Natural killer cell (primary cell): Measurements from ENCODE around the gene EPS15. TPM values are rescaled to one million over a fixed set of nuclear protein-coding genes. Genes with fewer than 3 reads are reported as not detected.
"Not testable (repeated sequence)": the region's sequence is repeated elsewhere in the genome, so short reads cannot be mapped to it uniquely, and the experiment has no call there.

Experiments
- ATAC-seq, 3 donors: fragments of 150-1000 bp in 2 of 3; fragments of 200-7000 bp in 1 of 3; cut with Tn5 transposase; 1 replicate in 1 of 3; 2 replicates in 2 of 3; pipeline ENCODE4 v1.10.0; 2021; ENCODE audit warnings: mild to moderate bottlenecking in 2 of 3, moderate library complexity in 2 of 3
- DNase-seq, 2 donors: peaks; one replicate each; pipeline versions ENCODE4 v3.0.0 to v3.0.0-alpha.2; 2013 to 2021; ENCODE audit warnings: mixed read lengths in 1 of 2
- H3K27ac ChIP-seq: one replicate; pipeline ENCODE4 v1.5.1; 2013; ENCODE audit warnings: mild to moderate bottlenecking, low read length
- H3K27me3 ChIP-seq: one replicate; pipeline ENCODE4 v1.6.1; 2013; ENCODE audit warnings: low read length; ENCODE audit not compliant: control insufficient read depth, insufficient read depth
- H3K36me3 ChIP-seq: one replicate; pipeline ENCODE4 v1.6.1; 2013; ENCODE audit warnings: low read length; ENCODE audit not compliant: control insufficient read depth, insufficient read depth
- H3K4me1 ChIP-seq: one replicate; pipeline ENCODE4 v1.6.1; 2013; ENCODE audit warnings: low read length; ENCODE audit not compliant: control insufficient read depth, insufficient read depth
- H3K4me3 ChIP-seq: one replicate; pipeline ENCODE4 v1.5.1; 2013; ENCODE audit warnings: low read length
- H3K9me3 ChIP-seq: one replicate; pipeline ENCODE4 v1.6.1; 2013; ENCODE audit warnings: low read length; ENCODE audit not compliant: control insufficient read depth, insufficient read depth
- H3K27ac Mint-ChIP-seq, 2 donors: one replicate each; pipeline ENCODE4 v1.8.0; 2022; ENCODE audit warnings: mild to moderate bottlenecking in 2 of 2, mixed read lengths in 2 of 2, moderate library complexity in 1 of 2
- H3K27me3 Mint-ChIP-seq, 2 donors: one replicate each; pipeline ENCODE4 v1.8.0; 2022; ENCODE audit warnings: low read depth in 2 of 2, mixed read lengths in 2 of 2
- H3K36me3 Mint-ChIP-seq: one replicate; pipeline ENCODE4 v1.8.0; 2022; ENCODE audit warnings: mixed read lengths
- H3K4me1 Mint-ChIP-seq, 2 donors: one replicate each; pipeline ENCODE4 v1.8.0; 2022; ENCODE audit warnings: mixed read lengths in 2 of 2
- H3K4me3 Mint-ChIP-seq: one replicate; pipeline ENCODE4 v1.8.0; 2022; ENCODE audit warnings: mild to moderate bottlenecking, moderate library complexity, mixed read lengths
- H3K9me3 Mint-ChIP-seq, 2 donors: one replicate each; pipeline ENCODE4 v1.8.0; 2022; ENCODE audit warnings: mixed read lengths in 2 of 2
- WGBS: methylation state at CpG from one replicate; pipeline ENCODE4 v1.1.7; 2013; ENCODE audit warnings: missing lambda C conversion rate; ENCODE audit not compliant: insufficient coverage; 5-methylcytosine and 5-hydroxymethylcytosine counted together
- intact Hi-C: fragments of 100-400 bp; cut with micrococcal nuclease; formaldehyde crosslinking; loops from one replicate; pipeline ENCODE4 v1.14.2; 2022
- total RNA-seq, 4 donors: library from RNA; stranded (reverse); fragments of 120-200 nt in 1 of 4; gene quantifications; one replicate each; pipeline versions ENCODE4 v1.2.3 to v1.2.4, GENCODE V29; 2013 to 2022
- TF ChIP-seq, protein P1 (sequence below): fragments of 200-600 bp; IDR thresholded peaks from one replicate; pipeline ENCODE4 v1.8.0; 2022; ENCODE audit warnings: antibody characterized with exemption

EPS15 gene
- total RNA-seq, 3 donors from 2014 or later (not counting 1 experiment from before 2014, with no cell fraction given), result 92.7 to 127 (median 93.5) TPM

GRCh38 chr1:51506537-51506936 lies 12.5 kb downstream of the EPS15 start:
- H3K36me3 Mint-ChIP-seq, result no peaks in the 10 kb centered on the region
- H3K4me1 ChIP-seq, result peaks cover 9% of the 10 kb centered on the region
- H3K27ac Mint-ChIP-seq, result peak overlapping the region; percentile 43 to 60
- 25% methylated on average over 1 of the region's 3 CpGs for whole genome bisulfite sequencing
- H3K4me3 Mint-ChIP-seq, result no peak overlapping the region
- H3K9me3 Mint-ChIP-seq, result no peaks in the 10 kb centered on the region
- intact Hi-C loops, result no loop called here
- peak in 1 of 2 donors; percentile 26 for DNase-seq
- peaks cover 38 to 54% of the 10 kb centered on the region in 2 donors for H3K4me1 Mint-ChIP-seq
- H3K27ac ChIP-seq, result no peak overlapping the region
- H3K36me3 ChIP-seq, result peaks cover 2% of the 10 kb centered on the region
- no peak for ATAC-seq
- no peaks in the 10 kb centered on the region for H3K27me3 ChIP-seq
- no peak overlapping the region for H3K4me3 ChIP-seq
- no peaks in the 10 kb centered on the region for H3K9me3 ChIP-seq
- H3K27me3 Mint-ChIP-seq, result no peaks in the 10 kb centered on the region
- TF ChIP-seq, protein P1, sequence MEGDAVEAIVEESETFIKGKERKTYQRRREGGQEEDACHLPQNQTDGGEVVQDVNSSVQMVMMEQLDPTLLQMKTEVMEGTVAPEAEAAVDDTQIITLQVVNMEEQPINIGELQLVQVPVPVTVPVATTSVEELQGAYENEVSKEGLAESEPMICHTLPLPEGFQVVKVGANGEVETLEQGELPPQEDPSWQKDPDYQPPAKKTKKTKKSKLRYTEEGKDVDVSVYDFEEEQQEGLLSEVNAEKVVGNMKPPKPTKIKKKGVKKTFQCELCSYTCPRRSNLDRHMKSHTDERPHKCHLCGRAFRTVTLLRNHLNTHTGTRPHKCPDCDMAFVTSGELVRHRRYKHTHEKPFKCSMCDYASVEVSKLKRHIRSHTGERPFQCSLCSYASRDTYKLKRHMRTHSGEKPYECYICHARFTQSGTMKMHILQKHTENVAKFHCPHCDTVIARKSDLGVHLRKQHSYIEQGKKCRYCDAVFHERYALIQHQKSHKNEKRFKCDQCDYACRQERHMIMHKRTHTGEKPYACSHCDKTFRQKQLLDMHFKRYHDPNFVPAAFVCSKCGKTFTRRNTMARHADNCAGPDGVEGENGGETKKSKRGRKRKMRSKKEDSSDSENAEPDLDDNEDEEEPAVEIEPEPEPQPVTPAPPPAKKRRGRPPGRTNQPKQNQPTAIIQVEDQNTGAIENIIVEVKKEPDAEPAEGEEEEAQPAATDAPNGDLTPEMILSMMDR, result no peak

DNA sequence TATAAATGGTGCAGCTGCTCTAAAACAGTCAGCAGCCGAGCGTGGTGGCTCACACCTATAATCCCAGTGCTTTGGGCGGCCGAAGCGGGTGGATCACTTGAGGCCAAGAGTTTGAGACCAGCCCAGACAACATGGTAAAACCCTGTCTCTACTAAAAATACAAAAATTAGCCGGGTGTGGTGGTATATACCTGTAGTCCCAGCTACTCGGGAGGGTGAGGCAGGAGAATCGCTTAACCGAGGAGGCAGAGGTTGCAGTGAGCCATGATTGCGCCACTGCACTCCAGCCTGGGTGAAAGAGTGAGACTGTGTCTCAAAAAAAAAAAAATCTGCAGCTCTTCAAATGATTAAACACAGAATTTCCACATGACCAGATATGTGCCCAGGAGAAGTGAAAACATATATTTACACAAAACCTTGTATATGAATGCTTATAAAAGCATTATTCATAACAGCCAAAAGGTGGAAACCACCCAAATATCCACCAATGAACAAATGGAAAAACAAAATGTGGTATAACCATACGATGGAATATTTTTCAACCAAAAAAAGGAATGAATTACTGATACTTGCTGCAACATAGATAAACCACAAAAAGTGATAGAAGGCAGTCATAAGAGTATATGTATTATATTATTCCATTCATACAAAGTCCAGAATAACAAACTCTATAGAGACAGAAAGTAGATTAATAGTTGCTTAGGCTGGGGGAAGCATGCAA lies 14.1 kb downstream of the EPS15 start:
- ATAC-seq, result no peak

GRCh38 chr1:51501218-51501630 lies 17.8 kb downstream of the EPS15 start:
- DNase-seq, result peak; percentile 22 to 66
- H3K27me3 Mint-ChIP-seq, H3K27me3 ChIP-seq, H3K9me3 Mint-ChIP-seq, intact Hi-C loops, H3K36me3 ChIP-seq, H3K4me3 ChIP-seq, H3K9me3 ChIP-seq, H3K36me3 Mint-ChIP-seq: not testable (repeated sequence)
- H3K4me1 ChIP-seq, result peaks cover 18% of the 10 kb centered on the region
- Mint-ChIP-seq H3K27ac (peak overlapping the region; percentile 80 to 86), H3K4me1 (peaks cover 36 to 62% of the 10 kb centered on the region in 2 donors), H3K4me3 (peak overlapping the region; percentile 63)
- peak overlapping the region; percentile 38 for H3K27ac ChIP-seq
- ATAC-seq, result peak; percentile 87 to 91 (median 91)
- 18% methylated on average over 7 of the region's 8 CpGs for WGBS

More for the DNA sequence above, 14.1 kb downstream of the EPS15 start:
- 82% methylated on average over 10 of the region's 11 CpGs for WGBS
- TF ChIP-seq, protein P1, result no peak
- Mint-ChIP-seq H3K4me3 (no peak overlapping the region), H3K4me1 (peaks cover 37 to 58% of the 10 kb centered on the region in 2 donors), H3K9me3 (no peaks in the 10 kb centered on the region), H3K27me3 (no peaks in the 10 kb centered on the region), H3K27ac (peak overlapping the region in 1 of 2 donors; percentile 71), H3K36me3 (no peaks in the 10 kb centered on the region)
- H3K27ac ChIP-seq, result no peak overlapping the region
- H3K27me3 ChIP-seq, result no peaks in the 10 kb centered on the region
- H3K9me3 ChIP-seq, result no peaks in the 10 kb centered on the region
- peaks cover 2% of the 10 kb centered on the region for H3K36me3 ChIP-seq
- H3K4me1 ChIP-seq, result peaks cover 22% of the 10 kb centered on the region
- DNase-seq, result no peak
- no peak overlapping the region for H3K4me3 ChIP-seq
- intact Hi-C loops, result no loop called here

DNA sequence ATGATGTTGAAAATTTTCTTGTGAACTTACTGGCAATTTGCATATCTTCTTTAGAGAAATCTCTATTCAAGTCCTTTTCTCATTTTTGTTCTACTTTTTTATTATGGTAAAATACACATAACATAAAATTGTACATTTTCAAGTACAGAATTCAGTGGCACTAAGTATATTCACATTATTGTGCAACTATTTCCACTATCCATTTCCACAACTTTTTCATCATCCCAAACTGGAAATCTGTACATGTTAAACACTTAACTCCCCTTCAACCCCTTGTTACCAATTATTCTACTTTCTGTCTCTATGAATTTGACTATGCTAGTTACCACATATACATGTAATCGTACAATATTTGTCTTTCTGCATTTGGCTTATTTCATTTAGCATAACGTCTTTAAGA lies 19.4 kb downstream of the EPS15 start:
- Mint-ChIP-seq H3K27me3 (no peaks in the 10 kb centered on the region), H3K9me3 (no peaks in the 10 kb centered on the region), H3K27ac (no peak overlapping the region), H3K4me3 (no peak overlapping the region), H3K36me3 (peaks cover 7% of the 10 kb centered on the region), H3K4me1 (peaks cover 34 to 61% of the 10 kb centered on the region in 2 donors)
- WGBS, result 94% methylated on average over 2 of the region's 2 CpGs
- DNase-seq (no peak), ATAC-seq (no peak)
- TF ChIP-seq, protein P1, result no peak
- Histone ChIP-seq H3K27ac (no peak overlapping the region), H3K27me3 (no peaks in the 10 kb centered on the region), H3K4me1 (peaks cover 18% of the 10 kb centered on the region), H3K36me3 (peaks cover 7% of the 10 kb centered on the region), H3K4me3 (no peak overlapping the region), H3K9me3 (no peaks in the 10 kb centered on the region)
- intact Hi-C loops, result no loop called here
